H1 (cell line): ENCODE results near the gene VOPP1. TPM values are rescaled to one million over a fixed set of nuclear protein-coding genes. Genes with fewer than 3 reads are reported as not detected.

Experiments used
- CTCF ChIA-PET: fragments of 300-600 bp; sonication (Branson Sonifier 250); formaldehyde crosslinking; loops from one replicate; lab custom pipeline; 2021; ENCODE audit not compliant: partially characterized antibody; lab: Charles Lee
- POLR2A ChIA-PET: fragments of 300-600 bp; sonication (Branson Sonifier 250); formaldehyde crosslinking; loops from one replicate; lab custom pipeline; 2021; ENCODE audit warnings: inconsistent platforms; ENCODE audit not compliant: partially characterized antibody; lab: Charles Lee
- DNase-seq, 2 experiments: peaks; one replicate each; pipeline versions ENCODE4 v3.0.0 to v3.0.0-alpha.2; 2010 to 2022; ENCODE audit warnings: low spot score in 2 of 2, low read depth in 1 of 2, mixed read lengths in 1 of 2
- FAIRE-seq: peaks from 2 replicates; lab custom pipeline; 2011; peaks lifted over from hg19 to GRCh38; lab: Jason Lieb, UNC
- H2AFZ ChIP-seq: 2 replicates; pipeline ENCODE4 v1.8.1; 2012; ENCODE audit warnings: low read length, inconsistent platforms
- H2AK5ac ChIP-seq: 2 replicates; pipeline ENCODE4 v1.6.1; 2013; ENCODE audit warnings: low read depth, low read length
- H2BK120ac ChIP-seq: replicated peaks from 2 replicates; pipeline ENCODE3; 2013; ENCODE audit warnings: low read depth, low read length, inconsistent platforms
- H2BK12ac ChIP-seq: 2 replicates; pipeline ENCODE4 v1.6.1; 2013; ENCODE audit warnings: low read depth, low read length
- H2BK15ac ChIP-seq: 2 replicates; pipeline ENCODE4 v1.6.1; 2013; ENCODE audit warnings: low read length
- H2BK20ac ChIP-seq: 2 replicates; pipeline ENCODE4 v1.6.1; 2013; ENCODE audit warnings: low read length
- H2BK5ac ChIP-seq: 2 replicates; pipeline ENCODE4 v1.6.1; 2013; ENCODE audit warnings: low read depth, low read length
- H3K14ac ChIP-seq: 2 replicates; pipeline ENCODE4 v1.6.1; 2013; ENCODE audit warnings: inconsistent platforms; ENCODE audit not compliant: insufficient read length
- H3K18ac ChIP-seq: 2 replicates; pipeline ENCODE4 v1.6.1; 2013; ENCODE audit warnings: low read length; ENCODE audit errors: extremely low read depth
- H3K23ac ChIP-seq: 2 replicates; pipeline ENCODE4 v1.6.1; 2013; ENCODE audit warnings: inconsistent platforms; ENCODE audit not compliant: insufficient read length
- H3K23me2 ChIP-seq: 2 replicates; pipeline ENCODE4 v1.6.1; 2013; ENCODE audit warnings: low read depth, low read length
- H3K27ac ChIP-seq: 2 replicates; pipeline ENCODE4 v1.6.1; 2011; ENCODE audit warnings: low read depth, low read length, inconsistent platforms
- H3K27me3 ChIP-seq, 4 experiments: replicated peaks in 1 of 4; 1 replicate in 1 of 4; 2 replicates in 3 of 4; pipeline versions ENCODE4 v1.6.1 to v1.8.1; 2011 to 2013; ENCODE audit warnings: low read length in 3 of 4, mild to moderate bottlenecking in 3 of 4, inconsistent platforms in 2 of 4, mixed read lengths in 2 of 4, moderate library complexity in 1 of 4; ENCODE audit not compliant: control insufficient read depth in 3 of 4, insufficient read depth in 3 of 4; ENCODE audit errors: extremely low read depth in 1 of 4
- H3K36me3 ChIP-seq, 4 experiments: 2 replicates each; pipeline versions ENCODE4 v1.6.1 to v1.8.1; 2011 to 2013; ENCODE audit warnings: mild to moderate bottlenecking in 4 of 4, low read length in 3 of 4, moderate library complexity in 2 of 4, control low read depth in 1 of 4, inconsistent platforms in 1 of 4; ENCODE audit not compliant: insufficient read depth in 4 of 4, control insufficient read depth in 2 of 4
- H3K4ac ChIP-seq: replicated peaks from 2 replicates; pipeline ENCODE3; 2013; ENCODE audit warnings: low read length, low read depth, mixed read lengths, inconsistent platforms; ENCODE audit not compliant: insufficient read length
- H3K4me1 ChIP-seq, 4 experiments: replicated peaks in 1 of 4; 1 replicate in 1 of 4; 2 replicates in 3 of 4; pipeline versions ENCODE4 v1.6.1 to v1.8.1; 2011 to 2013; ENCODE audit warnings: low read length in 3 of 4, inconsistent platforms in 2 of 4, mixed read lengths in 1 of 4; ENCODE audit not compliant: insufficient read depth in 4 of 4, control insufficient read depth in 3 of 4
- H3K4me2 ChIP-seq, 2 experiments: 2 replicates each; pipeline versions ENCODE4 v1.6.1 to v1.8.1; 2011 to 2013; ENCODE audit warnings: low read depth in 2 of 2, low read length in 2 of 2, control low read depth in 1 of 2, inconsistent platforms in 1 of 2, mild to moderate bottlenecking in 1 of 2; ENCODE audit not compliant: insufficient read depth in 1 of 2
- H3K4me3 ChIP-seq, 4 experiments: fragments of 200-600, 300-600 bp in 1 of 4; sonication (generic), shearing (Covaris generic), sonication (Bioruptor Twin) in 1 of 4; 2 replicates each; pipeline versions ENCODE4 v1.5.1 to v1.8.1; 2011 to 2016; ENCODE audit warnings: low read length in 4 of 4, low read depth in 3 of 4, control low read depth in 2 of 4, inconsistent platforms in 2 of 4, mild to moderate bottlenecking in 2 of 4, mixed read lengths in 1 of 4, moderate library complexity in 1 of 4; ENCODE audit not compliant: insufficient read depth in 2 of 4; ENCODE audit errors: extremely low read depth in 1 of 4
- H3K56ac ChIP-seq: replicated peaks from 2 replicates; pipeline ENCODE3; 2013; ENCODE audit warnings: low read depth, mild to moderate bottlenecking, mixed read lengths, low read length, inconsistent platforms; ENCODE audit not compliant: insufficient read length
- H3K79me1 ChIP-seq: 2 replicates; pipeline ENCODE4 v1.6.1; 2013; ENCODE audit warnings: low read depth, low read length, control low read depth
- H3K79me2 ChIP-seq, 2 experiments: 2 replicates each; pipeline versions ENCODE4 v1.6.1 to v1.8.1; 2012 to 2013; ENCODE audit warnings: low read length in 2 of 2, mild to moderate bottlenecking in 2 of 2, inconsistent platforms in 1 of 2; ENCODE audit not compliant: insufficient read depth in 2 of 2, control insufficient read depth in 1 of 2
- H3K9ac ChIP-seq, 4 experiments: replicated peaks in 1 of 4; 1 replicate in 1 of 4; 2 replicates in 3 of 4; pipeline versions ENCODE4 v1.6.1 to v1.8.1; 2011 to 2013; ENCODE audit warnings: low read depth in 3 of 4, low read length in 3 of 4, control low read depth in 2 of 4, mild to moderate bottlenecking in 2 of 4, moderate library complexity in 2 of 4, inconsistent platforms in 1 of 4; ENCODE audit errors: extremely low read depth in 1 of 4
- H3K9me3 ChIP-seq, 2 experiments: 2 replicates each; pipeline versions ENCODE4 v1.6.1 to v1.8.1; 2012 to 2013; ENCODE audit warnings: mild to moderate bottlenecking in 2 of 2, moderate library complexity in 2 of 2, control low read depth in 1 of 2, inconsistent platforms in 1 of 2, low read depth in 1 of 2, low read length in 1 of 2, mixed read lengths in 1 of 2; ENCODE audit not compliant: insufficient read depth in 2 of 2
- H4K20me1 ChIP-seq, 2 experiments: replicated peaks in 1 of 2; 2 replicates each; pipeline versions ENCODE3 to v1.8.1; 2011 to 2013; ENCODE audit warnings: inconsistent platforms in 2 of 2, low read length in 2 of 2, mild to moderate bottlenecking in 1 of 2; ENCODE audit not compliant: insufficient read depth in 2 of 2, control insufficient read depth in 1 of 2
- H4K5ac ChIP-seq: 2 replicates; pipeline ENCODE4 v1.6.1; 2013; ENCODE audit warnings: low read length, low read depth, mixed read lengths, inconsistent platforms; ENCODE audit not compliant: insufficient read length
- H4K8ac ChIP-seq: 2 replicates; pipeline ENCODE4 v1.8.0; 2013; ENCODE audit warnings: mild to moderate bottlenecking, moderate library complexity, low read length, inconsistent platforms; ENCODE audit not compliant: insufficient read depth; ENCODE audit errors: extremely low read depth
- H4K91ac ChIP-seq: replicated peaks from 2 replicates; pipeline ENCODE3; 2013; ENCODE audit warnings: low read length, mixed read lengths, inconsistent platforms; ENCODE audit not compliant: insufficient read length
- BCL11A ChIP-seq, 2 experiments: IDR thresholded peaks; one replicate each; pipeline ENCODE4 v1.6.1; 2011; ENCODE audit warnings: low read depth in 2 of 2, low read length in 2 of 2, mild to moderate bottlenecking in 2 of 2
- BRCA1 ChIP-seq: IDR thresholded peaks from 2 replicates; pipeline ENCODE4 v1.6.1; 2012; ENCODE audit warnings: low read depth, low read length, improper control_type of control experiment
- CEBPB ChIP-seq: IDR thresholded peaks from 2 replicates; pipeline ENCODE4 v1.6.1; 2012; ENCODE audit warnings: low read depth, low read length
- EZH2 ChIP-seq: fragments of 200-600 bp; sonication (generic); IDR thresholded peaks from 2 replicates; pipeline ENCODE4 v1.7.1; 2012; ENCODE audit warnings: low read depth, mild to moderate bottlenecking, moderate library complexity, low read length, inconsistent platforms; ENCODE audit not compliant: severe bottlenecking
- GABPA ChIP-seq: IDR thresholded peaks from 2 replicates; pipeline ENCODE4 v1.6.1; 2011; ENCODE audit warnings: mild to moderate bottlenecking, low read length, moderate library complexity, borderline replicate concordance; ENCODE audit not compliant: insufficient read depth
- RFX5 ChIP-seq: IDR thresholded peaks from 2 replicates; pipeline ENCODE4 v1.6.1; 2011; ENCODE audit warnings: low read depth, low read length, improper control_type of control experiment, borderline replicate concordance
- RXRA ChIP-seq: IDR thresholded peaks from 2 replicates; pipeline ENCODE4 v1.6.1; 2011; ENCODE audit warnings: low read depth, mild to moderate bottlenecking, low read length, moderate library complexity; ENCODE audit not compliant: insufficient read depth
- SP1 ChIP-seq: IDR thresholded peaks from 2 replicates; pipeline ENCODE4 v1.6.1; 2011; ENCODE audit warnings: low read depth, low read length
- SP2 ChIP-seq: IDR thresholded peaks from 2 replicates; pipeline ENCODE4 v1.6.1; 2012; ENCODE audit warnings: mild to moderate bottlenecking, low read length, inconsistent platforms
- SP4 ChIP-seq: IDR thresholded peaks from 2 replicates; pipeline ENCODE4 v1.6.1; 2012; ENCODE audit warnings: low read length, inconsistent platforms
- SRF ChIP-seq: IDR thresholded peaks from 2 replicates; pipeline ENCODE4 v1.6.1; 2011; ENCODE audit warnings: mild to moderate bottlenecking, low read depth, low read length, moderate library complexity
- SUZ12 ChIP-seq: fragments of 200-600 bp; sonication (generic); IDR thresholded peaks from 2 replicates; pipeline ENCODE4 v1.6.1; 2012; ENCODE audit warnings: mild to moderate bottlenecking, inconsistent platforms, low read length, moderate library complexity, mixed read lengths
- TAF7 ChIP-seq: optimal IDR thresholded peaks from 2 replicates; pipeline ENCODE3; 2011; ENCODE audit warnings: low read depth, mild to moderate bottlenecking, inconsistent platforms, low read length, moderate library complexity, borderline replicate concordance
- WGBS, 2 experiments: shearing (Covaris generic) in 1 of 2; methylation state at CpG; one replicate each; pipeline versions ENCODE4 v1.1.6 to v1.1.7; 2013 to 2015; ENCODE audit warnings: low lambda C conversion rate in 2 of 2, mixed read lengths in 2 of 2, inconsistent platforms in 1 of 2, low coverage in 1 of 2, missing lambda C conversion rate in 1 of 2; ENCODE audit not compliant: insufficient replicate concordance in 2 of 2, insufficient coverage in 1 of 2, insufficient read length in 1 of 2; ENCODE audit errors: extremely low coverage in 1 of 2, missing lambda C conversion rate in 1 of 2; 5-methylcytosine and 5-hydroxymethylcytosine counted together
- polyA plus RNA-seq, 7 experiments: library from polyadenylated mRNA; depleted of rRNA in 3 of 7; stranded (reverse) in 5 of 7; unstranded in 2 of 7; fragments of >200 nt in 5 of 7; fragments of 200-250 nt in 2 of 7; gene quantifications; 1 replicate in 5 of 7; 2 replicates in 1 of 7; 4 replicates in 1 of 7; pipeline versions ENCODE4 v1.2.1 to v1.2.3, GENCODE V29; 2011 to 2013; ENCODE audit warnings: missing spikeins in 2 of 7, mixed read lengths in 2 of 7
- total RNA-seq: library from RNA; stranded (reverse); fragmentation: NEBNext Ultra II Directional; extraction: Animal tissue kit (Norgen Biotek cat#: 25700); gene quantifications from 2 replicates; pipeline ENCODE4 v1.2.1, GENCODE V29; 2021

VOPP1 gene
- total and polyA plus RNA-seq, 2 of the 8 experiments (the other 6 are each of a cell fraction or from before 2014, with no cell fraction given) = 44.7 to 83.0 TPM

DNA sequence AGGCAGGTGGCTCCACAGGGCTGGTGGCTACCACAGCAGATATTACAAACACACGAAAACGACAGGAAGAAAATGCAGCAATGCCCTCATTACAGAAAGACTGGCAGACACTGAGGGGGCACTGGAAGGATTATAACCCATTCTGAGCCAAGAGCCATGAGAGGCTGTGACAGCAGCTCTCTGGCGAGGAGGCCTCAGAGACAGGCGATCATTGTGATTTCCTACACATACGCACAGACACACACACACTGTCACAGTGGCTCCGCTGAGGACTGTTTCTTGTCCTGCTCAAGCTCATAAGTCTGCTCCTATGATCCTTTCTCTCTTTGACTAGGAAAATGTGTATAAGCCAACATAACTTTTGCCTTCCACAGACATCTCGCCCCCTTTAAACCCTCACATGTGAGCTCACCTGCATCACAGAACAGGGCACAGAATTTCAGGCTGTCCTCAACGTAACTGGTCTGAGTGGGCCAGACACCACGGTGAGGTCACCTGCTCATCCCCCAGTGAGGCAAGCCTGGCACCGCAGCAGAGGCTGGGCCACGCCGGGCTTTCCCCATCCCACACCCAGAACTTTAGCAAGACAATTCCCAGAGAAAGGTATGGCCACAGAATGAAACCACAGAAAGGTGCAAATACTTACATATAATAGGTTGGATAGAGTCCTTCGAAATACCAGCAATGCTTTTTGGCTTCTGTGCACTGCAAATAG is 51.7 kb downstream of the VOPP1 start:
- POLR2A ChIA-PET = interaction anchor here (0.9 kb wide), 1 partner anchor 14 kb away, joined by 3 read pairs; no protein-coding TSS in a partner anchor
- Histone ChIP-seq H3K4ac (no peak overlapping the region), H3K9ac (no peak overlapping the region), H3K56ac (no peak overlapping the region), H3K27ac (no peak overlapping the region), H3K9me3 (no peaks in the 10 kb centered on the region), H4K5ac (no peak overlapping the region), H2BK120ac (no peak overlapping the region), H3K4me3 (no peak overlapping the region), H2BK15ac (no peak overlapping the region), H3K18ac (no peak overlapping the region), H4K8ac (no peak overlapping the region), H3K36me3 (peaks cover 0 to 16% (median 8%) of the 10 kb centered on the region in 4 experiments; a peak in 4 of 8 replicates), H2BK5ac (peak overlapping the region; percentile 20; the same call in 1 of the 2 replicates), H3K79me1 (peaks cover 3% of the 10 kb centered on the region), H2BK12ac (no peak overlapping the region), H3K23ac (no peak overlapping the region)
- CTCF ChIA-PET = interaction anchor here (0.6 to 3.2 kb wide), 9 partner anchors 12 to 165 kb away, joined by 3 to 10 read pairs (median 4); no protein-coding TSS in a partner anchor
- DNase-seq = no peak
- 85% methylated on average over 13 of the region's 13 CpGs; no CpG with 5 or more reads in 1 of the 2 experiments for WGBS, 2 experiments
- no peak for TF ChIP-seq BCL11A (IDR thresholded peaks at IDR 0.05; ENCODE audit: low read depth in 2 of 2, low read length in 2 of 2)
- no peak for TF ChIP-seq SP4
- no peak for TF ChIP-seq TAF7
- TF ChIP-seq GABPA = no peak
- TF ChIP-seq EZH2 = no peak
- TF ChIP-seq SRF = no peak
- TF ChIP-seq RFX5 = no peak
- TF ChIP-seq SUZ12 = no peak
- TF ChIP-seq CEBPB = no peak
- TF ChIP-seq SP2 = no peak
- TF ChIP-seq RXRA = no peak
- no peak for TF ChIP-seq BRCA1
- TF ChIP-seq SP1 = no peak
- TF ChIP-seq, all 59 proteins: peak for 0
- Histone ChIP-seq H3K14ac (no peak overlapping the region), H3K23me2 (no peaks in the 10 kb centered on the region), H2BK20ac (no peak overlapping the region), H4K20me1 (peaks cover 16 to 20% of the 10 kb centered on the region in 2 experiments), H4K91ac (no peak overlapping the region), H2AK5ac (no peak overlapping the region), H3K79me2 (peaks cover 0 to 42% of the 10 kb centered on the region in 2 experiments; a peak in 2 of 4 replicates), H3K4me2 (no peak overlapping the region), H2AFZ (no peak overlapping the region), H3K27me3 (no peaks in the 10 kb centered on the region), H3K4me1 (peaks cover 0 to 19% (median 8%) of the 10 kb centered on the region in 4 experiments; a peak in 6 of 7 replicates)
- FAIRE-seq = no peak
